Spinal cord (tissue), 10 donors: Measurements from ENCODE around the gene PLK4. TPM values are rescaled to one million over a fixed set of nuclear protein-coding genes. Genes with fewer than 3 reads are reported as not detected.

Source experiments
- DNase-seq, 6 donors: peaks; one replicate each; pipeline versions ENCODE4 v3.0.0 to v3.0.0-alpha.2; 2013 to 2015; ENCODE audit warnings: low spot score in 6 of 6, low read depth in 4 of 6
- H3K27ac ChIP-seq: one replicate; pipeline ENCODE4 v1.5.1; 2013; ENCODE audit warnings: low read depth, low read length, control low read depth
- H3K27me3 ChIP-seq: one replicate; pipeline ENCODE4 v1.6.1; 2013; ENCODE audit warnings: low read length; ENCODE audit not compliant: control insufficient read depth, insufficient read depth
- H3K36me3 ChIP-seq: one replicate; pipeline ENCODE4 v1.6.1; 2013; ENCODE audit warnings: low read length; ENCODE audit not compliant: control insufficient read depth, insufficient read depth
- H3K4me1 ChIP-seq: one replicate; pipeline ENCODE4 v1.6.1; 2013; ENCODE audit warnings: low read length; ENCODE audit not compliant: control insufficient read depth, insufficient read depth
- H3K4me3 ChIP-seq: one replicate; pipeline ENCODE4 v1.5.1; 2013; ENCODE audit warnings: low read depth, low read length, control low read depth
- H3K9me3 ChIP-seq: one replicate; pipeline ENCODE4 v1.6.1; 2013; ENCODE audit warnings: low read length; ENCODE audit not compliant: control insufficient read depth, insufficient read depth
- WGBS: methylation state at CpG from one replicate; pipeline ENCODE4 v1.1.5; 2013; ENCODE audit warnings: missing lambda C conversion rate; ENCODE audit not compliant: insufficient coverage; 5-methylcytosine and 5-hydroxymethylcytosine counted together
- long read RNA-seq, 4 donors: transcript quantifications; one replicate each; lab custom pipeline, GENCODE V29; 2026
- polyA plus RNA-seq, 2 donors: library from polyadenylated mRNA; unstranded; fragments of 120-200 nt; gene quantifications; one replicate each; pipeline ENCODE4 v1.2.1, GENCODE V29; 2013; ENCODE audit not compliant: insufficient read length in 2 of 2
- total RNA-seq, 2 donors: library from RNA; depleted of rRNA in 1 of 2; stranded (reverse); fragments of 120-200 nt in 1 of 2; fragments of >200 nt in 1 of 2; gene quantifications; one replicate each; pipeline versions ENCODE4 v1.2.3 to v1.2.4, GENCODE V29; 2013 to 2014
- donor health status: healthy.

Gene PLK4
- total RNA-seq (10 to 100 TPM; 11.5 to 16.1 TPM), polyA plus RNA-seq (10 to 100 TPM in 1 of 2 donors, 1 to 10 TPM in 1; 9.9 to 12.9 TPM)
- long read RNA-seq, donor 1, partial matches to known transcripts, result 0 of 4 reads
- long read RNA-seq, donor 1, other reads (novel, unspliced or antisense), result 0 of 4 reads
- long read RNA-seq, donor 2, partial matches to known transcripts, result 0 of 1 reads
- long read RNA-seq, donor 2, other reads (novel, unspliced or antisense), result 0 of 1 reads
- long read RNA-seq, donor 3, partial matches to known transcripts, result 0 of 1 reads
- long read RNA-seq, donor 3, other reads (novel, unspliced or antisense), result 0 of 1 reads
- long read RNA-seq, donor 4, transcript PLK4-206 (6 exons, 811 nt), result major isoform, 5 of 12 reads
- long read RNA-seq, donor 4, partial matches to known transcripts, result 6 of 12 reads
- long read RNA-seq, donor 4, other reads (novel, unspliced or antisense), result 0 of 12 reads

- WGBS, result under 1% methylated on average over 69 of the region's 70 CpGs
- Histone ChIP-seq H3K4me1 (peaks cover 8% of the 10 kb centered on the region), H3K9me3 (no peaks in the 10 kb centered on the region), H3K27ac (peak within 1 kb of the TSS; percentile 92), H3K36me3 (no peaks in the 10 kb centered on the region), H3K27me3 (no peaks in the 10 kb centered on the region), H3K4me3 (peak within 1 kb of the TSS; percentile 98)
- peak; percentile 87 to 98 (median 92) for DNase-seq
These were observed at the start of gene PLK4 for GRCh38 chr4:127880763-127881562. TSS of gene PLK4 (plus strand) at chr4:127880893. CDS start at chr4:127881135, 242 bp downstream.

DNA sequence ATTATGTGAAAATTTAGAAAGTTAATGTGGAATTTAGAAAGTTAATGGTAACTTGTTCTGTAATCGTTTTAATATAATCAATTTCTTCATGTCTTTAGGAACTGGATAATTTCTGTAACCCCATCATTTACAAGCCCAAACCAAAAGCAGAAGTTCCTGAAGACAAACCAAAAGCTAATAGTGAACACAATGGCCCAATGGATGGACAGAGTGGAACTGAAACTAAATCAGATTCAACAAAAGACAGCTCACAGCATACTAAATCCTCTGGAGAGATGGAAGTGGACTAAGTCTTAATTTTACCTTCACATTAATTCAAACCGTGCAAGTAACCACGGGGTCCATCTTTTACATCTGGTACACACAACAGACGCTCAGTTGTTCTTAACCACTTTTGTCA is 48.1 kb upstream of the PLK4 start:
- DNase-seq, result no peak
- Histone ChIP-seq H3K27me3 (no peaks in the 10 kb centered on the region), H3K27ac (no peak overlapping the region), H3K9me3 (no peaks in the 10 kb centered on the region), H3K36me3 (no peaks in the 10 kb centered on the region), H3K4me1 (no peaks in the 10 kb centered on the region), H3K4me3 (no peak overlapping the region)
- no CpG with 5 or more reads among the region's 4 CpGs for WGBS

- Histone ChIP-seq H3K9me3 (peaks cover 5% of the 10 kb centered on the region), H3K27me3 (no peaks in the 10 kb centered on the region), H3K4me1 (no peaks in the 10 kb centered on the region), H3K4me3 (no peak overlapping the region), H3K36me3 (no peaks in the 10 kb centered on the region), H3K27ac (no peak overlapping the region)
- DNase-seq, result no peak
- WGBS, result 95% methylated on average over 12 of the region's 12 CpGs
These were observed 36.7 kb upstream of the PLK4 start for GRCh38 chr4:127843704-127844600.

DNA sequence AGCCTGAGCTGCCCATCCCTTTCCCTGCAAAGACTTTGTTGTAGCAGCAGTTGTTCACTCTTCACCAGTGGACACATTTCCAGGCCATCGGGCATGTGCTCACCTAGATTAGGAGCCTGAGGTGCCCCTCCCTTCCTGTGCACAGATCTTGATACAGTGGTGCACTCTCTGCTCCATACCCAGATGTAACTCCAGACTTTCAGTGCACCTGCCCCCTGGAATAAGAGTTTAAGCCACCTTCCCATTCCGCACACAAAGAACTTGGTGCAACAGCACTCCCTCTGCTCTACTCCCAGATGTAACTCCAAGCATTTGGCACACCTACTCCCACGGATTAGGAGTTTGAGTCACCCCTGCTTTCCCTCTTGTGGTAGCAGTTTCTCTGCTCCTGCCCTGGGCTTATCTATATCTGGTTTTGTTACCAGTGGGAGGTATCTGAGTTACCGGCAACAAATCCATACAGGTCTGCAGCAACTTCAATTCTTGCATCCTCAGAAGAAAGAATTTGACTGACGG is 36.0 kb upstream of the PLK4 start:
- WGBS, result 96% methylated on average over 3 of the region's 5 CpGs
- Histone ChIP-seq H3K9me3 (peaks cover 7% of the 10 kb centered on the region), H3K4me3 (no peak overlapping the region)

GRCh38 chr4:127846061-127846460 is 34.6 kb upstream of the PLK4 start:
- DNase-seq, result no peak
- peaks cover 12% of the 10 kb centered on the region for H3K9me3 ChIP-seq
- H3K36me3 ChIP-seq, result no peaks in the 10 kb centered on the region
- no peaks in the 10 kb centered on the region for H3K27me3 ChIP-seq
- H3K4me3 ChIP-seq, result no peak overlapping the region
- H3K4me1 ChIP-seq, result no peaks in the 10 kb centered on the region
- H3K27ac ChIP-seq, result no peak overlapping the region

More for the DNA sequence above, 36.0 kb upstream of the PLK4 start:
- Histone ChIP-seq H3K27me3 (no peaks in the 10 kb centered on the region), H3K36me3 (no peaks in the 10 kb centered on the region), H3K4me1 (no peaks in the 10 kb centered on the region), H3K27ac (no peak overlapping the region)
- DNase-seq, result no peak

GRCh38 chr4:127846765-127847164 is 33.9 kb upstream of the PLK4 start:
- no peaks in the 10 kb centered on the region for H3K4me1 ChIP-seq
- H3K9me3 ChIP-seq, result peaks cover 12% of the 10 kb centered on the region
- H3K36me3 ChIP-seq, result no peaks in the 10 kb centered on the region
- no peak overlapping the region for H3K27ac ChIP-seq
- no peak overlapping the region for H3K4me3 ChIP-seq
- no peaks in the 10 kb centered on the region for H3K27me3 ChIP-seq
- no CpG with 5 or more reads among the region's 1 CpG for WGBS
- DNase-seq, result no peak

DNA sequence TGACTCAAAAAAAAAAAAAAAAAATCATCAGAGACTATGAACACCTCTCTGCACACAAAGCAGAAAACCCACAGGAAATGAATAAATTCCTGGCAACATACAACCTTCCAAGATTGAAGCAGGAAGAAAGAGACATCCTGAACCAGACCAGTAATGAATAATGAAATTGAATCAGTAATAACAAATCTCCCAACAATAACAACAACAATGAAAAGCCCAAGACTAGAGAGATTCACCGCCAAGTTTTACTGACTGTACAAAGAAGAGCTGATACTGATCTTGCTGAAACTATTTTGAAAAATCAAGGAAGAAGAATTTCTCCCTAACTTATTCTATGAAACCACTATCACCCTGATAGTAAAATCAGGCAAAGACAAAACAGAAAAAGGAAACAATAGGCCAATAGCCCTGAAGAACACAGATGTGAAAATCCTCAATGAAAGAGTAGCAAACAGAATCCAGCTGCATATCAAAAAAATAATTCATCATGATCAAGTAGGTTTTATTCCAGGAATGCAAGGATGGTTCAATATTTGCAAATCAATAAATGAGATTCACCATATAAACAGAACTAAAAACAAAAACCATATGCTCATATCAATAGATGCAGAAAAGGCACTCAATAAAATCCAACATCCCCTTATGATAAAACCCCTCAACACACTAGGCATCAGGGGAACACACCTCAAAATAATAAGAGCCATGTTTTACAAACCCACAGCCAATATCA is 31.0 kb upstream of the PLK4 start:
- Histone ChIP-seq H3K27ac (no peak overlapping the region), H3K9me3 (peaks cover 17% of the 10 kb centered on the region), H3K4me3 (no peak overlapping the region), H3K4me1 (no peaks in the 10 kb centered on the region), H3K27me3 (no peaks in the 10 kb centered on the region), H3K36me3 (no peaks in the 10 kb centered on the region)
- no peak for DNase-seq
- WGBS, result no CpG with 5 or more reads among the region's 1 CpG

DNA sequence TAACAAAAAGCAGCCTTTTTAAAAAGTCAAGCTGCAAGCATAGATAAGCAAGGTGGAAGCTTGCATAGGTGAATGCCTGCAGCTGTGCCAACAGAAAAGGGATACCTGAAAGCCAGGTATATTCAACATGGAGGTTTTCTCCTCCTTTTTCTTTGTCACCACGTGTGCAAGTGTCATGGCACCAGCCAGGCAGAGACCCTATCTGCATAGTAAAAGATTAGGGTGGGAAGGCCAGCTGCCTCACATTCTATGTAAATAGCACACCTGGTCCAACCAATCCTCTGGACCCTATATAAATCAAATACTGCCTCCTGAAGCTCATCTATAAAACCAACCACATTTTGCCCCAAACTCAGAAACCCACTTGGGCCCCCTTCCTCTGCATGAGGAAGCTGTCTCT is 28.0 kb upstream of the PLK4 start:
- no peak for DNase-seq
- Histone ChIP-seq H3K4me1 (no peaks in the 10 kb centered on the region), H3K4me3 (no peak overlapping the region), H3K27me3 (no peaks in the 10 kb centered on the region), H3K36me3 (no peaks in the 10 kb centered on the region), H3K27ac (no peak overlapping the region), H3K9me3 (peaks cover 13% of the 10 kb centered on the region)
- WGBS, result no CpG with 5 or more reads among the region's 1 CpG
